ENCODE measurements around the gene ZNF576. TPM values are rescaled to one million over a fixed set of nuclear protein-coding genes. Genes with fewer than 3 reads are reported as not detected.

The ZNF576 gene
- total RNA-seq, 4 donors from 2014 or later: 4.8 to 16.8 (median 14.3) TPM

GRCh38 chr19:43611788-43612187, 15.4 kb downstream of the ZNF576 start, which contains the start of gene SRRM5:
Gene SRRM5, plus strand, starts transcription at chr19:43612088. Its CDS starts 34 bp downstream, at chr19:43612122.
- DNase-seq (ENCODE audit: low spot score in 2 of 2): no peak
- 96 to 98% methylated on average over 3 of the region's 3 CpGs for WGBS, 2 donors
- no peak within 1 kb of the TSS for H3K4me3 ChIP-seq (ENCODE audit: low read depth, poor library complexity, severe bottlenecking)
- intact Hi-C loops (cut with DNase I; ENCODE audit: low total_unique reads): no loop called here
- TF ChIP-seq CTCF (IDR thresholded peaks at IDR 0.05) (no peak), POLR2A (IDR thresholded peaks at IDR 0.05) (no peak)

- WGBS, 2 donors: 93 to 97% methylated on average over 11 to 12 of the region's 12 CpGs
- DNase-seq (ENCODE audit: low spot score in 2 of 2): no peak
- no peak overlapping the region for H3K4me3 ChIP-seq (ENCODE audit: low read depth, poor library complexity, severe bottlenecking)
- TF ChIP-seq POLR2A (IDR thresholded peaks at IDR 0.05): no peak
- no peak for TF ChIP-seq CTCF (IDR thresholded peaks at IDR 0.05)
- intact Hi-C loops (cut with DNase I; ENCODE audit: low total_unique reads): no loop called here
Measured at GRCh38 chr19:43612374-43612773, 16.0 kb downstream of the ZNF576 start.

- TF ChIP-seq CTCF (IDR thresholded peaks at IDR 0.05): no peak
- no peak for DNase-seq (ENCODE audit: low spot score in 2 of 2)
- 88 to 91% methylated on average over 1 of the region's 1 CpG for WGBS, 2 donors
- H3K4me3 ChIP-seq (ENCODE audit: low read depth, poor library complexity, severe bottlenecking): no peak overlapping the region
- intact Hi-C loops (cut with DNase I; ENCODE audit: low total_unique reads): no loop called here
Measured at GRCh38 chr19:43616306-43616705, 19.9 kb downstream of the ZNF576 start.

GRCh38 chr19:43616954-43617353, 20.6 kb downstream of the ZNF576 start:
- no peak for DNase-seq (ENCODE audit: low spot score in 2 of 2)
- intact Hi-C loops (cut with DNase I; ENCODE audit: low total_unique reads): no loop called here
- H3K4me3 ChIP-seq (ENCODE audit: low read depth, poor library complexity, severe bottlenecking): no peak overlapping the region
- 89 to 92% methylated on average over 6 of the region's 6 CpGs for WGBS, 2 donors
- TF ChIP-seq POLR2A (IDR thresholded peaks at IDR 0.05) (no peak), CTCF (IDR thresholded peaks at IDR 0.05) (no peak)

- intact Hi-C loops (cut with DNase I; ENCODE audit: low total_unique reads): no loop called here
- WGBS, 2 donors: 0% methylated on average over 14 of the region's 14 CpGs
- peak overlapping the region; percentile 66 for H3K4me3 ChIP-seq (ENCODE audit: low read depth, poor library complexity, severe bottlenecking)
- no peak for DNase-seq (ENCODE audit: low spot score in 2 of 2)
- TF ChIP-seq CTCF (IDR thresholded peaks at IDR 0.05) (no peak), POLR2A (IDR thresholded peaks at IDR 0.05) (no peak)
Measured at GRCh38 chr19:43618921-43619261, 22.5 kb downstream of the ZNF576 start.

GRCh38 chr19:43619262-43620060, 23.1 kb downstream of the ZNF576 start, which contains the start of gene ZNF428:
Gene ZNF428, minus strand, starts transcription at chr19:43619629. Its CDS starts 5,325 bp downstream, at chr19:43614304.
- H3K4me3 ChIP-seq (ENCODE audit: low read depth, poor library complexity, severe bottlenecking): peak within 1 kb of the TSS; percentile 66
- intact Hi-C loops (cut with DNase I; ENCODE audit: low total_unique reads): no loop called here
- TF ChIP-seq CTCF (IDR thresholded peaks at IDR 0.05): no peak
- no peak for TF ChIP-seq POLR2A (IDR thresholded peaks at IDR 0.05)
- peak; percentile 66 to 94 for DNase-seq (ENCODE audit: low spot score in 2 of 2)
- WGBS, 2 donors: 0 to 1% methylated on average over 19 to 59 of the region's 81 CpGs

All from lower leg skin (tissue), 4 donors.